WTC11 (cell line): ENCODE data around the gene RDH8.

Source experiments
- CREM ChIP-seq: sonication (generic); formaldehyde crosslinking; IDR thresholded peaks from 2 replicates; pipeline ENCODE4 v1.8.1; 2022; ENCODE audit warnings: mild to moderate bottlenecking, missing genetic modification reagents, moderate library complexity
- JUN ChIP-seq: sonication (generic); formaldehyde crosslinking; IDR thresholded peaks from 2 replicates; pipeline ENCODE4 v1.8.0; 2023; ENCODE audit warnings: mild to moderate bottlenecking, missing genetic modification reagents
- NR3C1 ChIP-seq: sonication (generic); formaldehyde crosslinking; conservative IDR thresholded peaks from 2 replicates; pipeline ENCODE4 v1.8.1; 2023; ENCODE audit warnings: low read depth, mild to moderate bottlenecking, missing genetic modification reagents
- SP1 ChIP-seq: sonication (generic); formaldehyde crosslinking; conservative IDR thresholded peaks from 2 replicates; pipeline ENCODE4 v1.8.1; 2022; ENCODE audit warnings: missing genetic modification reagents
- TCF7 ChIP-seq: sonication (generic); formaldehyde crosslinking; IDR thresholded peaks from 2 replicates; pipeline ENCODE4 v1.8.0; 2022; ENCODE audit warnings: mild to moderate bottlenecking, low read depth, missing genetic modification reagents, moderate library complexity
- TF ChIP-seq, protein P1 (sequence below): fragments of 200-600 bp; IDR thresholded peaks from 2 replicates; pipeline ENCODE4 v1.8.0; 2022; ENCODE audit warnings: antibody characterized with exemption
- TF ChIP-seq, protein P2 (sequence below): sonication (generic); formaldehyde crosslinking; IDR thresholded peaks from 2 replicates; pipeline ENCODE4 v1.8.0; 2022; ENCODE audit warnings: mild to moderate bottlenecking, missing genetic modification reagents
- TF ChIP-seq, protein P3 (sequence below): sonication (generic); formaldehyde crosslinking; IDR thresholded peaks from 2 replicates; pipeline ENCODE4 v1.8.1; 2022; ENCODE audit warnings: low read depth, mild to moderate bottlenecking, moderate library complexity, missing genetic modification reagents, borderline replicate concordance

DNA sequence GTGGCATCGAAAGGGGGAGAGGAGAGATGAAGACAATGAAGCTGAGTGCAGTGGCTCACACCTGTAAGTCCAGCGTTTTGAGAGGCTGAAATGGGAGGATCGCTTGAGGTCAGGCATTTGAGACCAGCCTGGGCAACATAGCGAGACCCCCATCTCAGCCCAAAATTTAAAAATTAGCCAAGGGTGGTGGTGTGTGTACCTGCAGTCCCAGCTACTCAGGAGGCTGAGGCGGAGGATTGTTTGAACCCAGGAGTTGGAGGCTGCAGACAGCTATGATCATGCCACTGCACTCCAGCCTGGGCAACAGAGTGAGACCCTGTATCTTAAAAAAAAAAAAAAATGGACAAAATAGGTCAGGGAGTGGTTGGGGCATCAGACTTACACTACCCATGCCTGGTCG, 7.6 kb downstream of the RDH8 start:
- TF ChIP-seq, protein P1, sequence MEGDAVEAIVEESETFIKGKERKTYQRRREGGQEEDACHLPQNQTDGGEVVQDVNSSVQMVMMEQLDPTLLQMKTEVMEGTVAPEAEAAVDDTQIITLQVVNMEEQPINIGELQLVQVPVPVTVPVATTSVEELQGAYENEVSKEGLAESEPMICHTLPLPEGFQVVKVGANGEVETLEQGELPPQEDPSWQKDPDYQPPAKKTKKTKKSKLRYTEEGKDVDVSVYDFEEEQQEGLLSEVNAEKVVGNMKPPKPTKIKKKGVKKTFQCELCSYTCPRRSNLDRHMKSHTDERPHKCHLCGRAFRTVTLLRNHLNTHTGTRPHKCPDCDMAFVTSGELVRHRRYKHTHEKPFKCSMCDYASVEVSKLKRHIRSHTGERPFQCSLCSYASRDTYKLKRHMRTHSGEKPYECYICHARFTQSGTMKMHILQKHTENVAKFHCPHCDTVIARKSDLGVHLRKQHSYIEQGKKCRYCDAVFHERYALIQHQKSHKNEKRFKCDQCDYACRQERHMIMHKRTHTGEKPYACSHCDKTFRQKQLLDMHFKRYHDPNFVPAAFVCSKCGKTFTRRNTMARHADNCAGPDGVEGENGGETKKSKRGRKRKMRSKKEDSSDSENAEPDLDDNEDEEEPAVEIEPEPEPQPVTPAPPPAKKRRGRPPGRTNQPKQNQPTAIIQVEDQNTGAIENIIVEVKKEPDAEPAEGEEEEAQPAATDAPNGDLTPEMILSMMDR = no peak
- TF ChIP-seq JUN (no peak), SP1 (no peak), CREM (CRISPR knock-in tag) (no peak), TCF7 (CRISPR knock-in tag) (no peak), NR3C1 (CRISPR knock-in tag) (no peak)
- TF ChIP-seq, protein P2, sequence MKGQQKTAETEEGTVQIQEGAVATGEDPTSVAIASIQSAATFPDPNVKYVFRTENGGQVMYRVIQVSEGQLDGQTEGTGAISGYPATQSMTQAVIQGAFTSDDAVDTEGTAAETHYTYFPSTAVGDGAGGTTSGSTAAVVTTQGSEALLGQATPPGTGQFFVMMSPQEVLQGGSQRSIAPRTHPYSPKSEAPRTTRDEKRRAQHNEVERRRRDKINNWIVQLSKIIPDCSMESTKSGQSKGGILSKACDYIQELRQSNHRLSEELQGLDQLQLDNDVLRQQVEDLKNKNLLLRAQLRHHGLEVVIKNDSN (CRISPR knock-in tag) = no peak
- TF ChIP-seq, protein P3, sequence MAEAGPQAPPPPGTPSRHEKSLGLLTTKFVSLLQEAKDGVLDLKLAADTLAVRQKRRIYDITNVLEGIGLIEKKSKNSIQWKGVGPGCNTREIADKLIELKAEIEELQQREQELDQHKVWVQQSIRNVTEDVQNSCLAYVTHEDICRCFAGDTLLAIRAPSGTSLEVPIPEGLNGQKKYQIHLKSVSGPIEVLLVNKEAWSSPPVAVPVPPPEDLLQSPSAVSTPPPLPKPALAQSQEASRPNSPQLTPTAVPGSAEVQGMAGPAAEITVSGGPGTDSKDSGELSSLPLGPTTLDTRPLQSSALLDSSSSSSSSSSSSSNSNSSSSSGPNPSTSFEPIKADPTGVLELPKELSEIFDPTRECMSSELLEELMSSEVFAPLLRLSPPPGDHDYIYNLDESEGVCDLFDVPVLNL = no peak
